Measurements from ENCODE around the gene IQSEC1.

IQSEC1 gene

GRCh38 chr3:13067778-13068177 is 5.5 kb downstream of the IQSEC1 start:
- no peak for DNase-seq

- DNase-seq: no peak
These were observed 6.4 kb downstream of the IQSEC1 start for GRCh38 chr3:13066834-13067233.

- no peak for DNase-seq
These were observed 7.0 kb downstream of the IQSEC1 start for GRCh38 chr3:13066236-13066635.

- DNase-seq: no peak
These were observed 7.5 kb downstream of the IQSEC1 start for GRCh38 chr3:13065727-13066126.

- no peak for DNase-seq
These were observed 8.3 kb downstream of the IQSEC1 start for GRCh38 chr3:13064964-13065363.

GRCh38 chr3:13064159-13064868 is 8.9 kb downstream of the IQSEC1 start:
- no peak for DNase-seq

- DNase-seq: no peak
These were observed 10.0 kb downstream of the IQSEC1 start for GRCh38 chr3:13063225-13063624.

GRCh38 chr3:13062647-13063046 is 10.6 kb downstream of the IQSEC1 start:
- DNase-seq: no peak

- no peak for DNase-seq
These were observed 12.8 kb downstream of the IQSEC1 start for GRCh38 chr3:13060341-13060910.

- no peak for DNase-seq
These were observed 14.7 kb downstream of the IQSEC1 start for GRCh38 chr3:13058346-13059120.

- peak in 2 of 3 experiments; percentile 45 to 70 for DNase-seq
These were observed 15.8 kb downstream of the IQSEC1 start for GRCh38 chr3:13057282-13058040.

- no peak for DNase-seq
These were observed 17.6 kb downstream of the IQSEC1 start for GRCh38 chr3:13055634-13056033.

- no peak for DNase-seq
These were observed 18.6 kb downstream of the IQSEC1 start for GRCh38 chr3:13054341-13055285.

- no peak for DNase-seq
These were observed 19.3 kb downstream of the IQSEC1 start for GRCh38 chr3:13053893-13054292.

GRCh38 chr3:13053420-13053819 is 19.8 kb downstream of the IQSEC1 start:
- DNase-seq: no peak

GRCh38 chr3:13052191-13052820 is 20.9 kb downstream of the IQSEC1 start:
- no peak for DNase-seq

- DNase-seq: no peak
These were observed 21.6 kb downstream of the IQSEC1 start for GRCh38 chr3:13051581-13051980.

- peak in 2 of 3 experiments; percentile 35 to 63 for DNase-seq
These were observed 22.2 kb downstream of the IQSEC1 start for GRCh38 chr3:13051066-13051465.

GRCh38 chr3:13050446-13050845 is 22.8 kb downstream of the IQSEC1 start:
- no peak for DNase-seq

GRCh38 chr3:13049400-13049799 is 23.8 kb downstream of the IQSEC1 start:
- DNase-seq: no peak

Data from NCI-H1417 (cell line).